ENCODE data around the gene TRIP10.

GRCh38 chr19:6787393-6787792, 47.9 kb downstream of the TRIP10 start:
- TF ChIP-seq POLR2AphosphoS5 (IDR thresholded peaks at IDR 0.05; ENCODE audit: low read length), result no peak
- no peak for TF ChIP-seq CREB1 (IDR thresholded peaks at IDR 0.05; ENCODE audit: low read depth)
- no peak for TF ChIP-seq CTCF (IDR thresholded peaks at IDR 0.05 in 2 of 3, conservative IDR thresholded peaks at IDR 0.05 in 1 of 3; ENCODE audit: control insufficient read depth in 2 of 3, extremely low read depth in 1 of 3, insufficient read depth in 1 of 3, low read depth in 3 of 3, low read length in 3 of 3)
- TF ChIP-seq TAF1 (IDR thresholded peaks at IDR 0.05; ENCODE audit: borderline replicate concordance, low read depth, low read length), result no peak
- no peak for TF ChIP-seq CBX5 (IDR thresholded peaks at IDR 0.05; ENCODE audit: low read depth)
- TF ChIP-seq EZH2 (IDR thresholded peaks at IDR 0.05; ENCODE audit: borderline replicate concordance, control insufficient read depth, low read depth, low read length), result no peak
- TF ChIP-seq ZNF274 (IDR thresholded peaks at IDR 0.05; ENCODE audit: insufficient read depth, insufficient read length), result no peak
- TF ChIP-seq RBBP5 (conservative IDR thresholded peaks at IDR 0.05), result no peak
- TF ChIP-seq ATF2 (IDR thresholded peaks at IDR 0.05; ENCODE audit: low read length), result no peak
- no peak for TF ChIP-seq MXI1 (IDR thresholded peaks at IDR 0.05; ENCODE audit: low read depth, low read length)
- TF ChIP-seq EP300 (IDR thresholded peaks at IDR 0.05; ENCODE audit: borderline replicate concordance in 1 of 2, control insufficient read depth in 1 of 2, low read depth in 2 of 2, low read length in 2 of 2), result no peak
- TF ChIP-seq CHD2 (IDR thresholded peaks at IDR 0.05; ENCODE audit: borderline replicate concordance, low read depth, low read length), result no peak
- TF ChIP-seq STAT3 (IDR thresholded peaks at IDR 0.05; ENCODE audit: low read depth, low read length), result no peak

Data from GM12878 (cell line).